GM12878 (cell line): ENCODE results near the gene SIN3A. TPM values are rescaled to one million over a fixed set of nuclear protein-coding genes. Genes with fewer than 3 reads are reported as not detected.

ENCODE experiments used
- BMI1 ChIP-seq: fragments of 450-650 bp; IDR thresholded peaks from 2 replicates; pipeline ENCODE4 v1.6.1; 2016; ENCODE audit warnings: mild to moderate bottlenecking, moderate library complexity, borderline replicate concordance
- CBFB ChIP-seq: IDR thresholded peaks from 2 replicates; pipeline ENCODE4 v1.6.1; 2016; ENCODE audit warnings: antibody characterized with exemption, low read depth
- ETV6 ChIP-seq, 2 experiments: fragments of 450-650 bp in 1 of 2; IDR thresholded peaks in 1 of 2; conservative IDR thresholded peaks in 1 of 2; 2 replicates each; pipeline ENCODE4 v1.6.1; 2014; ENCODE audit warnings: antibody characterized with exemption in 1 of 2, borderline replicate concordance in 1 of 2, low read depth in 1 of 2, mild to moderate bottlenecking in 1 of 2, moderate library complexity in 1 of 2
- FOXK2 ChIP-seq: fragments of 450-650 bp; IDR thresholded peaks from 2 replicates; pipeline ENCODE4 v1.6.1; 2017; ENCODE audit warnings: mild to moderate bottlenecking, moderate library complexity
- GATAD2B ChIP-seq: fragments of 450-650 bp; conservative IDR thresholded peaks from 2 replicates; pipeline ENCODE4 v1.6.1; 2017; ENCODE audit warnings: low read depth, mild to moderate bottlenecking, moderate library complexity
- LARP7 ChIP-seq: fragments of 450-650 bp; IDR thresholded peaks from 2 replicates; pipeline ENCODE4 v1.6.1; 2017; ENCODE audit warnings: mild to moderate bottlenecking
- MEF2A ChIP-seq: IDR thresholded peaks from 2 replicates; pipeline ENCODE4 v1.6.1; 2011; ENCODE audit warnings: low read depth, mild to moderate bottlenecking, low read length, moderate library complexity; ENCODE audit not compliant: insufficient read depth
- MTA3 ChIP-seq: IDR thresholded peaks from 2 replicates; pipeline ENCODE4 v1.6.1; 2012; ENCODE audit warnings: low read length, inconsistent platforms, borderline replicate concordance
- MXI1 ChIP-seq: fragments of 150-350 bp; IDR thresholded peaks from 2 replicates; pipeline ENCODE4 v1.6.1; 2011; ENCODE audit warnings: low read depth, mild to moderate bottlenecking, inconsistent platforms, low read length, improper control_type of control experiment
- NR2F1 ChIP-seq: fragments of 450-650 bp; conservative IDR thresholded peaks from 2 replicates; pipeline ENCODE4 v1.6.1; 2017; ENCODE audit warnings: mild to moderate bottlenecking
- POLR2A ChIP-seq: IDR thresholded peaks from 2 replicates; pipeline ENCODE4 v1.6.1; 2011; ENCODE audit warnings: low read depth, mild to moderate bottlenecking, low read length
- POLR2AphosphoS5 ChIP-seq: IDR thresholded peaks from 2 replicates; pipeline ENCODE4 v1.6.1; 2011; ENCODE audit warnings: mild to moderate bottlenecking, low read length, inconsistent platforms
- RAD21 ChIP-seq: IDR thresholded peaks from 2 replicates; pipeline ENCODE4 v1.6.1; 2011; ENCODE audit warnings: mild to moderate bottlenecking, low read depth, low read length, moderate library complexity; ENCODE audit not compliant: insufficient read depth
- RAD51 ChIP-seq: fragments of 450-650 bp; IDR thresholded peaks from 2 replicates; pipeline ENCODE4 v1.6.1; 2016; ENCODE audit warnings: moderate library complexity, mild to moderate bottlenecking, inconsistent platforms
- RB1 ChIP-seq: fragments of 450-650 bp; formaldehyde crosslinking; IDR thresholded peaks from 2 replicates; pipeline ENCODE4 v1.6.1; 2017; ENCODE audit warnings: mild to moderate bottlenecking, borderline replicate concordance
- RELA ChIP-seq: fragments of 450-650 bp; IDR thresholded peaks from 2 replicates; pipeline ENCODE4 v1.8.0; 2014; ENCODE audit warnings: borderline replicate concordance; ENCODE audit not compliant: partially characterized antibody
- STAT1 ChIP-seq: fragments of 450-650 bp; conservative IDR thresholded peaks from 2 replicates; pipeline ENCODE4 v1.6.1; 2014; ENCODE audit warnings: antibody characterized with exemption, mild to moderate bottlenecking
- TCF12 ChIP-seq: IDR thresholded peaks from 2 replicates; pipeline ENCODE4 v1.6.1; 2011; ENCODE audit warnings: low read depth, mild to moderate bottlenecking, low read length
- ZZZ3 ChIP-seq: IDR thresholded peaks from 2 replicates; pipeline ENCODE4 v1.6.1; 2011; ENCODE audit warnings: low read depth; ENCODE audit not compliant: control insufficient read depth, insufficient read length
- polyA plus RNA-seq, 11 experiments: library from polyadenylated mRNA; depleted of rRNA in 4 of 11; unstranded in 6 of 11; stranded (reverse) in 5 of 11; fragments of >200 nt; fragmentation: Nextera tagmentation in 4 of 11; fragmentation: Illumina TruSeq in 1 of 11; extraction: Ambion mirVana in 4 of 11; extraction: Trizol in 1 of 11; gene quantifications; 1 replicate in 1 of 11; 2 replicates in 10 of 11; pipeline versions ENCODE4 v1.2.1 to v1.2.3, GENCODE V29; 2011 to 2016; ENCODE audit warnings: inconsistent platforms in 2 of 11, missing spikeins in 2 of 11, low read depth in 1 of 11
- total RNA-seq, 4 experiments: library from RNA; depleted of rRNA in 3 of 4; stranded (reverse); fragments of >200 nt in 3 of 4; fragmentation: Illumina TruSeq in 1 of 4; extraction: Trizol in 1 of 4; gene quantifications; 2 replicates each; pipeline versions ENCODE4 v1.2.1 to v1.2.3, GENCODE V29; 2013 to 2021
- TF ChIP-seq, protein P1 (sequence below): IDR thresholded peaks from 2 replicates; pipeline ENCODE4 v1.6.1; 2011; ENCODE audit warnings: mild to moderate bottlenecking, low read depth, low read length, moderate library complexity; ENCODE audit not compliant: insufficient replicate concordance
- TF ChIP-seq, protein P2 (sequence below): IDR thresholded peaks from 2 replicates; pipeline ENCODE4 v1.6.1; 2011; ENCODE audit warnings: low read depth, low read length, improper control_type of control experiment, borderline replicate concordance
- TF ChIP-seq, protein P3 (sequence below): fragments of 450-650 bp; conservative IDR thresholded peaks from 2 replicates; pipeline ENCODE4 v1.6.1; 2017; ENCODE audit warnings: mild to moderate bottlenecking, moderate library complexity
- TF ChIP-seq, protein P4 (sequence below): fragments of 450-650 bp; IDR thresholded peaks from 2 replicates; pipeline ENCODE4 v1.6.1; 2017; ENCODE audit warnings: mild to moderate bottlenecking, moderate library complexity

The SIN3A gene
- total and polyA plus RNA-seq, 10 of the 15 experiments (the other 5 are each of a cell fraction or from before 2014, with no cell fraction given) = 6.4 to 62.2 (median 29.2) TPM

DNA sequence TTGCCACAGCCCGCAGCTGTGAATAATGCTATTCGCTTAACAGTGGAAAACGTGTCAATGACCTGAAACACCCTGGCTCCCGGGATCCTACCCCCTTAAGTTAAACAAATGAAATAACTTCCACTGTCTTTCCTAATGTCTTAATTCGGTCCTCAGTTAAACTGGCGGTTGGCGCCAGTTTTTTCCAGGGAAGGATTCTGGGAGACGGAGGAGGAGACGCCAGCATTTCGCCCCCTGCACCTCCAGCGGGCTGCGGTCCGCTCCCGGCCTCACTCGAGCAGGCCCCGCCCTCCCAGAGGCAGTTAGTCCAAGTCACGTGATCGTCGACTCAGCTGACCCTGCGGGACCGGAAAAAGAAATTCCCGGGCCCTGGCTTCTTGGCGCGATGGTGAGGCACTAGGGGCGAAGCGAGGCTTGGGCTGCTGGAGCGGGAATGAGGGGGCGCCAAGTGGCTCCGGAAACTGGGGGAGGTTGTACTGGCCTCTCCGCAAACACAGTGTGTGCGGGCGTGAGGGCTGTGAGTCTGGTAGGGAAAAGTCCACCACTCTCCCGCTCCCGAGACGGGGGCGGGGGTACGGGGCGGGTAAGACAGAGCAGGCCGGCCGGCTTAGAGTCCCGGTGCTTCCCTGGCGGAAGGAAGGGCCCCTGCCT lies 115.7 kb downstream of the SIN3A start, which contains the start of gene COMMD4 (continued):
- TF ChIP-seq ETV6 (conservative IDR thresholded peaks at IDR 0.05 in 1 of 2, IDR thresholded peaks at IDR 0.05 in 1 of 2; ENCODE audit: borderline replicate concordance in 1 of 2, low read depth in 1 of 2) = no peak
- peak; percentile 46; the same call in 1 of the 2 replicates for TF ChIP-seq GATAD2B
- TF ChIP-seq, protein P1, sequence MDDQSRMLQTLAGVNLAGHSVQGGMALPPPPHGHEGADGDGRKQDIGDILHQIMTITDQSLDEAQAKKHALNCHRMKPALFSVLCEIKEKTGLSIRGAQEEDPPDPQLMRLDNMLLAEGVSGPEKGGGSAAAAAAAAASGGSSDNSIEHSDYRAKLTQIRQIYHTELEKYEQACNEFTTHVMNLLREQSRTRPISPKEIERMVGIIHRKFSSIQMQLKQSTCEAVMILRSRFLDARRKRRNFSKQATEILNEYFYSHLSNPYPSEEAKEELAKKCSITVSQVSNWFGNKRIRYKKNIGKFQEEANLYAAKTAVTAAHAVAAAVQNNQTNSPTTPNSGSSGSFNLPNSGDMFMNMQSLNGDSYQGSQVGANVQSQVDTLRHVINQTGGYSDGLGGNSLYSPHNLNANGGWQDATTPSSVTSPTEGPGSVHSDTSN = no peak
- TF ChIP-seq, protein P2, sequence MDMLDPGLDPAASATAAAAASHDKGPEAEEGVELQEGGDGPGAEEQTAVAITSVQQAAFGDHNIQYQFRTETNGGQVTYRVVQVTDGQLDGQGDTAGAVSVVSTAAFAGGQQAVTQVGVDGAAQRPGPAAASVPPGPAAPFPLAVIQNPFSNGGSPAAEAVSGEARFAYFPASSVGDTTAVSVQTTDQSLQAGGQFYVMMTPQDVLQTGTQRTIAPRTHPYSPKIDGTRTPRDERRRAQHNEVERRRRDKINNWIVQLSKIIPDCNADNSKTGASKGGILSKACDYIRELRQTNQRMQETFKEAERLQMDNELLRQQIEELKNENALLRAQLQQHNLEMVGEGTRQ = peak; percentile 89
- TF ChIP-seq LARP7 = no peak
- 0 out of 2 replicates have a peak, but pooled peaks have one; percentile 19 for TF ChIP-seq NR2F1
- no peak for TF ChIP-seq BMI1
- no peak for TF ChIP-seq MTA3
- TF ChIP-seq, protein P3, sequence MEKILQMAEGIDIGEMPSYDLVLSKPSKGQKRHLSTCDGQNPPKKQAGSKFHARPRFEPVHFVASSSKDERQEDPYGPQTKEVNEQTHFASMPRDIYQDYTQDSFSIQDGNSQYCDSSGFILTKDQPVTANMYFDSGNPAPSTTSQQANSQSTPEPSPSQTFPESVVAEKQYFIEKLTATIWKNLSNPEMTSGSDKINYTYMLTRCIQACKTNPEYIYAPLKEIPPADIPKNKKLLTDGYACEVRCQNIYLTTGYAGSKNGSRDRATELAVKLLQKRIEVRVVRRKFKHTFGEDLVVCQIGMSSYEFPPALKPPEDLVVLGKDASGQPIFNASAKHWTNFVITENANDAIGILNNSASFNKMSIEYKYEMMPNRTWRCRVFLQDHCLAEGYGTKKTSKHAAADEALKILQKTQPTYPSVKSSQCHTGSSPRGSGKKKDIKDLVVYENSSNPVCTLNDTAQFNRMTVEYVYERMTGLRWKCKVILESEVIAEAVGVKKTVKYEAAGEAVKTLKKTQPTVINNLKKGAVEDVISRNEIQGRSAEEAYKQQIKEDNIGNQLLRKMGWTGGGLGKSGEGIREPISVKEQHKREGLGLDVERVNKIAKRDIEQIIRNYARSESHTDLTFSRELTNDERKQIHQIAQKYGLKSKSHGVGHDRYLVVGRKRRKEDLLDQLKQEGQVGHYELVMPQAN = peak; percentile 95
- TF ChIP-seq POLR2AphosphoS5 = peak; percentile 34; the same call in 1 of the 2 replicates
- no peak for TF ChIP-seq STAT1
- TF ChIP-seq TCF12 = peak; percentile 69; the same call in 1 of the 2 replicates
- no peak for TF ChIP-seq FOXK2
- no peak for TF ChIP-seq MXI1
- TF ChIP-seq POLR2A = peak; percentile 40
- no peak for TF ChIP-seq ZZZ3
- no peak for TF ChIP-seq RELA
- peak; percentile 99 for TF ChIP-seq RAD51
- 0 out of 2 replicates have a peak, but pooled peaks have one; percentile 51 for TF ChIP-seq MEF2A
- peak; percentile 60; the same call in 1 of the 2 replicates for TF ChIP-seq CBFB
- TF ChIP-seq, protein P4, sequence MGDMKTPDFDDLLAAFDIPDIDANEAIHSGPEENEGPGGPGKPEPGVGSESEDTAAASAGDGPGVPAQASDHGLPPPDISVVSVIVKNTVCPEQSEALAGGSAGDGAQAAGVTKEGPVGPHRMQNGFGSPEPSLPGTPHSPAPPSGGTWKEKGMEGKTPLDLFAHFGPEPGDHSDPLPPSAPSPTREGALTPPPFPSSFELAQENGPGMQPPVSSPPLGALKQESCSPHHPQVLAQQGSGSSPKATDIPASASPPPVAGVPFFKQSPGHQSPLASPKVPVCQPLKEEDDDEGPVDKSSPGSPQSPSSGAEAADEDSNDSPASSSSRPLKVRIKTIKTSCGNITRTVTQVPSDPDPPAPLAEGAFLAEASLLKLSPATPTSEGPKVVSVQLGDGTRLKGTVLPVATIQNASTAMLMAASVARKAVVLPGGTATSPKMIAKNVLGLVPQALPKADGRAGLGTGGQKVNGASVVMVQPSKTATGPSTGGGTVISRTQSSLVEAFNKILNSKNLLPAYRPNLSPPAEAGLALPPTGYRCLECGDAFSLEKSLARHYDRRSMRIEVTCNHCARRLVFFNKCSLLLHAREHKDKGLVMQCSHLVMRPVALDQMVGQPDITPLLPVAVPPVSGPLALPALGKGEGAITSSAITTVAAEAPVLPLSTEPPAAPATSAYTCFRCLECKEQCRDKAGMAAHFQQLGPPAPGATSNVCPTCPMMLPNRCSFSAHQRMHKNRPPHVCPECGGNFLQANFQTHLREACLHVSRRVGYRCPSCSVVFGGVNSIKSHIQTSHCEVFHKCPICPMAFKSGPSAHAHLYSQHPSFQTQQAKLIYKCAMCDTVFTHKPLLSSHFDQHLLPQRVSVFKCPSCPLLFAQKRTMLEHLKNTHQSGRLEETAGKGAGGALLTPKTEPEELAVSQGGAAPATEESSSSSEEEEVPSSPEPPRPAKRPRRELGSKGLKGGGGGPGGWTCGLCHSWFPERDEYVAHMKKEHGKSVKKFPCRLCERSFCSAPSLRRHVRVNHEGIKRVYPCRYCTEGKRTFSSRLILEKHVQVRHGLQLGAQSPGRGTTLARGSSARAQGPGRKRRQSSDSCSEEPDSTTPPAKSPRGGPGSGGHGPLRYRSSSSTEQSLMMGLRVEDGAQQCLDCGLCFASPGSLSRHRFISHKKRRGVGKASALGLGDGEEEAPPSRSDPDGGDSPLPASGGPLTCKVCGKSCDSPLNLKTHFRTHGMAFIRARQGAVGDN = peak; percentile 16; the same call in 1 of the 2 replicates
- TF ChIP-seq RAD21 = no peak
- TF ChIP-seq RB1 = peak; percentile 94; the same call in 1 of the 2 replicates
